Mesodermal cell (in vitro differentiated cells): ENCODE measurements around the gene AKR1B15. TPM values are rescaled to one million over a fixed set of nuclear protein-coding genes. Genes with fewer than 3 reads are reported as not detected.

Source experiments
- H3K27ac ChIP-seq: 2 replicates; pipeline ENCODE4 v1.7.0; 2013; ENCODE audit warnings: mild to moderate bottlenecking, low read depth, low read length, moderate library complexity; ENCODE audit not compliant: severe bottlenecking
- H3K36me3 ChIP-seq: 2 replicates; pipeline ENCODE4 v1.7.1; 2013; ENCODE audit warnings: mild to moderate bottlenecking, low read length, moderate library complexity; ENCODE audit not compliant: control insufficient read depth, insufficient read depth
- H3K4me1 ChIP-seq: one replicate; pipeline ENCODE4 v1.7.1; 2013; ENCODE audit warnings: mild to moderate bottlenecking, low read length; ENCODE audit not compliant: insufficient read depth, control insufficient read depth, poor library complexity, severe bottlenecking
- H3K4me3 ChIP-seq: 2 replicates; pipeline ENCODE4 v1.7.0; 2013; ENCODE audit warnings: low read length, control low read depth, mild to moderate bottlenecking; ENCODE audit not compliant: insufficient read depth, poor library complexity, severe bottlenecking; ENCODE audit errors: extremely low read depth
- H3K9me3 ChIP-seq: 2 replicates; pipeline ENCODE4 v1.7.1; 2013; ENCODE audit warnings: mild to moderate bottlenecking, low read length, moderate library complexity; ENCODE audit not compliant: control insufficient read depth
- WGBS, 2 experiments: methylation state at CpG; one replicate each; pipeline ENCODE4 v1.1.5; 2013; ENCODE audit warnings: missing lambda C conversion rate in 2 of 2; ENCODE audit not compliant: insufficient coverage in 2 of 2; 5-methylcytosine and 5-hydroxymethylcytosine counted together
- polyA plus RNA-seq, 2 experiments: library from polyadenylated mRNA; stranded (reverse); fragments of 50-300 nt; gene quantifications; one replicate each; pipeline ENCODE4 v1.2.3, GENCODE V29; 2013

The AKR1B15 gene
- 0.70 TPM for polyA plus RNA-seq (2013, experiment 1 of 2)
- polyA plus RNA-seq (2013, experiment 2 of 2) = 1.1 TPM

- WGBS, 2 experiments = 90 to 91% methylated on average over 14 of the region's 14 CpGs
- Histone ChIP-seq H3K9me3 (no peaks in the 10 kb centered on the region), H3K36me3 (no peaks in the 10 kb centered on the region), H3K27ac (no peak within 1 kb of the TSS), H3K4me1 (peaks cover 2% of the 10 kb centered on the region), H3K4me3 (no peak within 1 kb of the TSS)
Measured at GRCh38 chr7:134548877-134549276, at the start of gene AKR1B15. TSS of gene AKR1B15 (plus strand) at chr7:134549110. CDS start at chr7:134564620, 15,510 bp downstream.

GRCh38 chr7:134500406-134500805, 48.5 kb upstream of the AKR1B15 start:
- H3K9me3 ChIP-seq = no peaks in the 10 kb centered on the region
- H3K27ac ChIP-seq = no peak overlapping the region
- no peak overlapping the region for H3K4me3 ChIP-seq
- no peaks in the 10 kb centered on the region for H3K36me3 ChIP-seq
- WGBS, 2 experiments = 96 to 100% methylated on average over 2 of the region's 2 CpGs
- H3K4me1 ChIP-seq = no peaks in the 10 kb centered on the region

- Histone ChIP-seq H3K4me1 (no peaks in the 10 kb centered on the region), H3K27ac (no peak overlapping the region), H3K9me3 (no peaks in the 10 kb centered on the region), H3K36me3 (no peaks in the 10 kb centered on the region), H3K4me3 (no peak overlapping the region)
- WGBS, 2 experiments = 86 to 100% methylated on average over 1 to 2 of the region's 5 CpGs
Measured at GRCh38 chr7:134500982-134501381, 47.9 kb upstream of the AKR1B15 start.

- Histone ChIP-seq H3K36me3 (no peaks in the 10 kb centered on the region), H3K4me1 (no peaks in the 10 kb centered on the region), H3K9me3 (no peaks in the 10 kb centered on the region), H3K4me3 (no peak overlapping the region), H3K27ac (no peak overlapping the region)
- WGBS, 2 experiments = 79 to 86% methylated on average over 2 of the region's 3 CpGs
Measured at GRCh38 chr7:134502463-134503371, 46.2 kb upstream of the AKR1B15 start.

- Histone ChIP-seq H3K9me3 (no peaks in the 10 kb centered on the region), H3K4me1 (no peaks in the 10 kb centered on the region), H3K36me3 (no peaks in the 10 kb centered on the region), H3K27ac (no peak overlapping the region), H3K4me3 (no peak overlapping the region)
- 86 to 94% methylated on average over 1 to 2 of the region's 3 CpGs for WGBS, 2 experiments
Measured at GRCh38 chr7:134504660-134505164, 44.2 kb upstream of the AKR1B15 start.

GRCh38 chr7:134505856-134506255, 43.1 kb upstream of the AKR1B15 start:
- Histone ChIP-seq H3K4me3 (no peak overlapping the region), H3K4me1 (no peaks in the 10 kb centered on the region), H3K9me3 (no peaks in the 10 kb centered on the region), H3K27ac (no peak overlapping the region), H3K36me3 (no peaks in the 10 kb centered on the region)
- WGBS, 2 experiments = 85 to 87% methylated on average over 4 of the region's 4 CpGs

- no peaks in the 10 kb centered on the region for H3K4me1 ChIP-seq
- no peak overlapping the region for H3K27ac ChIP-seq
- no peak overlapping the region for H3K4me3 ChIP-seq
- H3K9me3 ChIP-seq = no peaks in the 10 kb centered on the region
- no CpG with 5 or more reads among the region's 1 CpG for WGBS, 2 experiments
- no peaks in the 10 kb centered on the region for H3K36me3 ChIP-seq
Measured at GRCh38 chr7:134509010-134509409, 39.9 kb upstream of the AKR1B15 start.

- no peak overlapping the region for H3K4me3 ChIP-seq
- 88 to 91% methylated on average over 3 to 5 of the region's 5 CpGs for WGBS, 2 experiments
- H3K4me1 ChIP-seq = no peaks in the 10 kb centered on the region
- no peaks in the 10 kb centered on the region for H3K9me3 ChIP-seq
- H3K27ac ChIP-seq = no peak overlapping the region
- no peaks in the 10 kb centered on the region for H3K36me3 ChIP-seq
Measured at GRCh38 chr7:134510646-134511045, 38.3 kb upstream of the AKR1B15 start.

- Histone ChIP-seq H3K36me3 (no peaks in the 10 kb centered on the region), H3K4me3 (no peak overlapping the region), H3K9me3 (no peaks in the 10 kb centered on the region), H3K27ac (no peak overlapping the region), H3K4me1 (no peaks in the 10 kb centered on the region)
- WGBS, 2 experiments = 86 to 100% methylated on average over 1 of the region's 1 CpG
Measured at GRCh38 chr7:134512271-134512670, 36.6 kb upstream of the AKR1B15 start.

GRCh38 chr7:134513169-134513752, 35.6 kb upstream of the AKR1B15 start:
- H3K4me1 ChIP-seq = no peaks in the 10 kb centered on the region
- no peaks in the 10 kb centered on the region for H3K36me3 ChIP-seq
- no peak overlapping the region for H3K4me3 ChIP-seq
- no peak overlapping the region for H3K27ac ChIP-seq
- H3K9me3 ChIP-seq = no peaks in the 10 kb centered on the region
- WGBS, 2 experiments = 24 to 43% methylated on average over 3 to 4 of the region's 9 CpGs
